Natural killer cell (primary cell): ENCODE data around the gene LCAT. TPM values are rescaled to one million over a fixed set of nuclear protein-coding genes. Genes with fewer than 3 reads are reported as not detected.
"Not testable (repeated sequence)": the region's sequence is repeated elsewhere in the genome, so short reads cannot be mapped to it uniquely, and the experiment has no call there.

Source experiments
- ATAC-seq, 3 donors: fragments of 150-1000 bp in 2 of 3; fragments of 200-7000 bp in 1 of 3; cut with Tn5 transposase; 1 replicate in 1 of 3; 2 replicates in 2 of 3; pipeline ENCODE4 v1.10.0; 2021; ENCODE audit warnings: mild to moderate bottlenecking in 2 of 3, moderate library complexity in 2 of 3
- DNase-seq, 2 donors: peaks; one replicate each; pipeline versions ENCODE4 v3.0.0 to v3.0.0-alpha.2; 2013 to 2021; ENCODE audit warnings: mixed read lengths in 1 of 2
- H3K27ac ChIP-seq: one replicate; pipeline ENCODE4 v1.5.1; 2013; ENCODE audit warnings: mild to moderate bottlenecking, low read length
- H3K27me3 ChIP-seq: one replicate; pipeline ENCODE4 v1.6.1; 2013; ENCODE audit warnings: low read length; ENCODE audit not compliant: control insufficient read depth, insufficient read depth
- H3K36me3 ChIP-seq: one replicate; pipeline ENCODE4 v1.6.1; 2013; ENCODE audit warnings: low read length; ENCODE audit not compliant: control insufficient read depth, insufficient read depth
- H3K4me1 ChIP-seq: one replicate; pipeline ENCODE4 v1.6.1; 2013; ENCODE audit warnings: low read length; ENCODE audit not compliant: control insufficient read depth, insufficient read depth
- H3K4me3 ChIP-seq: one replicate; pipeline ENCODE4 v1.5.1; 2013; ENCODE audit warnings: low read length
- H3K9me3 ChIP-seq: one replicate; pipeline ENCODE4 v1.6.1; 2013; ENCODE audit warnings: low read length; ENCODE audit not compliant: control insufficient read depth, insufficient read depth
- H3K27ac Mint-ChIP-seq, 2 donors: one replicate each; pipeline ENCODE4 v1.8.0; 2022; ENCODE audit warnings: mild to moderate bottlenecking in 2 of 2, mixed read lengths in 2 of 2, moderate library complexity in 1 of 2
- H3K27me3 Mint-ChIP-seq, 2 donors: one replicate each; pipeline ENCODE4 v1.8.0; 2022; ENCODE audit warnings: low read depth in 2 of 2, mixed read lengths in 2 of 2
- H3K36me3 Mint-ChIP-seq: one replicate; pipeline ENCODE4 v1.8.0; 2022; ENCODE audit warnings: mixed read lengths
- H3K4me1 Mint-ChIP-seq, 2 donors: one replicate each; pipeline ENCODE4 v1.8.0; 2022; ENCODE audit warnings: mixed read lengths in 2 of 2
- H3K4me3 Mint-ChIP-seq: one replicate; pipeline ENCODE4 v1.8.0; 2022; ENCODE audit warnings: mild to moderate bottlenecking, moderate library complexity, mixed read lengths
- H3K9me3 Mint-ChIP-seq, 2 donors: one replicate each; pipeline ENCODE4 v1.8.0; 2022; ENCODE audit warnings: mixed read lengths in 2 of 2
- CTCF ChIP-seq: fragments of 200-600 bp; IDR thresholded peaks from one replicate; pipeline ENCODE4 v1.8.0; 2022; ENCODE audit warnings: antibody characterized with exemption
- WGBS: methylation state at CpG from one replicate; pipeline ENCODE4 v1.1.7; 2013; ENCODE audit warnings: missing lambda C conversion rate; ENCODE audit not compliant: insufficient coverage; 5-methylcytosine and 5-hydroxymethylcytosine counted together
- intact Hi-C: fragments of 100-400 bp; cut with micrococcal nuclease; formaldehyde crosslinking; loops from one replicate; pipeline ENCODE4 v1.14.2; 2022
- total RNA-seq, 4 donors: library from RNA; stranded (reverse); fragments of 120-200 nt in 1 of 4; gene quantifications; one replicate each; pipeline versions ENCODE4 v1.2.3 to v1.2.4, GENCODE V29; 2013 to 2022

LCAT gene
- total RNA-seq, 3 donors from 2014 or later (not counting 1 experiment from before 2014, with no cell fraction given), result 7.1 to 12.4 (median 11.5) TPM

- peaks cover 26 to 34% of the 10 kb centered on the region in 2 donors for H3K4me1 Mint-ChIP-seq
- no peak for DNase-seq
- 91% methylated on average over 7 of the region's 7 CpGs for WGBS
- no peaks in the 10 kb centered on the region for H3K9me3 Mint-ChIP-seq
- intact Hi-C loops, result no loop called here
- no peaks in the 10 kb centered on the region for H3K36me3 Mint-ChIP-seq
- no peaks in the 10 kb centered on the region for H3K9me3 ChIP-seq
- no peak overlapping the region for H3K4me3 Mint-ChIP-seq
- H3K27me3 Mint-ChIP-seq, result no peaks in the 10 kb centered on the region
- TF ChIP-seq CTCF, result no peak
- no peak overlapping the region for H3K4me3 ChIP-seq
- no peak overlapping the region for H3K27ac ChIP-seq
- no peaks in the 10 kb centered on the region for H3K4me1 ChIP-seq
- no peaks in the 10 kb centered on the region for H3K27me3 ChIP-seq
- no peak for ATAC-seq
- H3K36me3 ChIP-seq, result peaks cover 13% of the 10 kb centered on the region
- no peak overlapping the region for H3K27ac Mint-ChIP-seq
Measured at GRCh38 chr16:67915831-67916723, 27.8 kb downstream of the LCAT start.

GRCh38 chr16:67915496-67915769 lies 28.5 kb downstream of the LCAT start:
- intact Hi-C loops, H3K27ac Mint-ChIP-seq: not testable (repeated sequence)
- WGBS, result no CpG with 5 or more reads among the region's 2 CpGs

GRCh38 chr16:67914758-67915495 lies 29.0 kb downstream of the LCAT start:
- Mint-ChIP-seq H3K36me3 (no peaks in the 10 kb centered on the region), H3K27me3 (no peaks in the 10 kb centered on the region), H3K9me3 (no peaks in the 10 kb centered on the region), H3K27ac (no peak overlapping the region), H3K4me1 (peaks cover 26 to 30% of the 10 kb centered on the region in 2 donors), H3K4me3 (no peak overlapping the region)
- Histone ChIP-seq H3K27ac (no peak overlapping the region), H3K4me3 (no peak overlapping the region), H3K9me3 (no peaks in the 10 kb centered on the region), H3K36me3 (peaks cover 11% of the 10 kb centered on the region), H3K27me3 (no peaks in the 10 kb centered on the region), H3K4me1 (no peaks in the 10 kb centered on the region)
- intact Hi-C loops, result no loop called here
- no peak for TF ChIP-seq CTCF
- DNase-seq (no peak), ATAC-seq (no peak)
- WGBS, result 94% methylated on average over 7 of the region's 7 CpGs

More at GRCh38 chr16:67915496-67915769, 28.5 kb downstream of the LCAT start:
- not testable (repeated sequence) for H3K4me3 Mint-ChIP-seq, H3K4me1 ChIP-seq, H3K36me3 Mint-ChIP-seq, H3K4me3 ChIP-seq, H3K9me3 Mint-ChIP-seq, DNase-seq, H3K27me3 Mint-ChIP-seq, H3K27me3 ChIP-seq, H3K27ac ChIP-seq, ATAC-seq, H3K9me3 ChIP-seq
- peaks cover 12% of the 10 kb centered on the region for H3K36me3 ChIP-seq
- H3K4me1 Mint-ChIP-seq, result peaks cover 26 to 30% of the 10 kb centered on the region in 2 donors

GRCh38 chr16:67910158-67910557 lies 33.8 kb downstream of the LCAT start:
- H3K4me3 ChIP-seq, result no peak overlapping the region
- no peak for TF ChIP-seq CTCF
- no peaks in the 10 kb centered on the region for H3K9me3 ChIP-seq
- H3K36me3 ChIP-seq, result peaks cover 13% of the 10 kb centered on the region
- Mint-ChIP-seq H3K9me3 (no peaks in the 10 kb centered on the region), H3K27ac (no peak overlapping the region), H3K4me3 (no peak overlapping the region), H3K36me3 (no peaks in the 10 kb centered on the region), H3K27me3 (no peaks in the 10 kb centered on the region), H3K4me1 (peaks cover 4 to 17% of the 10 kb centered on the region in 2 donors)
- no peaks in the 10 kb centered on the region for H3K27me3 ChIP-seq
- ATAC-seq (no peak), DNase-seq (no peak)
- intact Hi-C loops, result no loop called here
- H3K27ac ChIP-seq, result no peak overlapping the region
- H3K4me1 ChIP-seq, result no peaks in the 10 kb centered on the region
- WGBS, result 74% methylated on average over 2 of the region's 2 CpGs
